ENCODE measurements around the gene PPM1L. TPM values are rescaled to one million over a fixed set of nuclear protein-coding genes. Genes with fewer than 3 reads are reported as not detected.

The PPM1L gene
- polyA plus RNA-seq, 3 donors: 5.5 to 9.9 (median 7.8) TPM

- 100% methylated on average over 2 of the region's 3 CpGs for whole genome bisulfite sequencing (ENCODE audit: insufficient coverage)
- H3K27ac ChIP-seq (ENCODE audit: low read depth in 1 of 2, low read length in 2 of 2): no peak overlapping the region
- H3K36me3 Mint-ChIP-seq: peaks cover 6 to 7% of the 10 kb centered on the region in 2 donors
- TF ChIP-seq, protein P1, sequence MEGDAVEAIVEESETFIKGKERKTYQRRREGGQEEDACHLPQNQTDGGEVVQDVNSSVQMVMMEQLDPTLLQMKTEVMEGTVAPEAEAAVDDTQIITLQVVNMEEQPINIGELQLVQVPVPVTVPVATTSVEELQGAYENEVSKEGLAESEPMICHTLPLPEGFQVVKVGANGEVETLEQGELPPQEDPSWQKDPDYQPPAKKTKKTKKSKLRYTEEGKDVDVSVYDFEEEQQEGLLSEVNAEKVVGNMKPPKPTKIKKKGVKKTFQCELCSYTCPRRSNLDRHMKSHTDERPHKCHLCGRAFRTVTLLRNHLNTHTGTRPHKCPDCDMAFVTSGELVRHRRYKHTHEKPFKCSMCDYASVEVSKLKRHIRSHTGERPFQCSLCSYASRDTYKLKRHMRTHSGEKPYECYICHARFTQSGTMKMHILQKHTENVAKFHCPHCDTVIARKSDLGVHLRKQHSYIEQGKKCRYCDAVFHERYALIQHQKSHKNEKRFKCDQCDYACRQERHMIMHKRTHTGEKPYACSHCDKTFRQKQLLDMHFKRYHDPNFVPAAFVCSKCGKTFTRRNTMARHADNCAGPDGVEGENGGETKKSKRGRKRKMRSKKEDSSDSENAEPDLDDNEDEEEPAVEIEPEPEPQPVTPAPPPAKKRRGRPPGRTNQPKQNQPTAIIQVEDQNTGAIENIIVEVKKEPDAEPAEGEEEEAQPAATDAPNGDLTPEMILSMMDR (IDR thresholded peaks at IDR 0.05): no peak
- no peak overlapping the region for H3K4me3 ChIP-seq (replicated peaks in 1 of 3; ENCODE audit: low read depth in 2 of 3, low read length in 3 of 3)
- no peaks in the 10 kb centered on the region for H4K20me1 ChIP-seq (ENCODE audit: insufficient read depth, low read length)
- intact Hi-C loops (cut with micrococcal nuclease): no loop called here
- no peak overlapping the region for H3K4me2 ChIP-seq (replicated peaks; ENCODE audit: extremely low read depth, low read length, poor library complexity, severe bottlenecking)
- peak overlapping the region in 2 of 7 donors; percentile 27 to 37 for H3K27ac Mint-ChIP-seq
- peaks cover 0 to 1% (median 0%) of the 10 kb centered on the region in 3 donors for H3K27me3 Mint-ChIP-seq (ENCODE audit: low read depth in 3 of 3)
- DNase-seq: no peak
- H3K27me3 ChIP-seq (ENCODE audit: control insufficient read depth in 2 of 2, insufficient read depth in 2 of 2, low read length in 2 of 2): no peaks in the 10 kb centered on the region
- H3K79me2 ChIP-seq (ENCODE audit: insufficient read depth, low read length): peaks cover 3% of the 10 kb centered on the region
- no peak overlapping the region for H3K4me3 Mint-ChIP-seq
- H3K36me3 ChIP-seq (replicated peaks in 1 of 2; ENCODE audit: control insufficient read depth in 1 of 2, insufficient read depth in 2 of 2, low read length in 2 of 2): no peaks in the 10 kb centered on the region
- H3K4me1 ChIP-seq (ENCODE audit: control insufficient read depth in 1 of 2, insufficient read depth in 2 of 2, low read length in 2 of 2): peaks cover 19 to 27% of the 10 kb centered on the region in 2 donors
- no peak overlapping the region for H2AFZ ChIP-seq (ENCODE audit: insufficient read depth, low read depth, low read length, poor library complexity, severe bottlenecking)
- no peak overlapping the region for H3K9ac ChIP-seq (ENCODE audit: insufficient read depth, low read length, poor library complexity, severe bottlenecking)
- H3K9me3 Mint-ChIP-seq: peaks cover 0 to 2% (median 0%) of the 10 kb centered on the region in 7 donors
- H3K9me3 ChIP-seq (replicated peaks in 1 of 2; ENCODE audit: control insufficient read depth in 1 of 2, insufficient read depth in 1 of 2, low read length in 2 of 2): no peaks in the 10 kb centered on the region
- peaks cover 33% of the 10 kb centered on the region for H3K4me1 Mint-ChIP-seq
Measured at GRCh38 chr3:160797356-160797755, 41.3 kb downstream of the PPM1L start.

DNA sequence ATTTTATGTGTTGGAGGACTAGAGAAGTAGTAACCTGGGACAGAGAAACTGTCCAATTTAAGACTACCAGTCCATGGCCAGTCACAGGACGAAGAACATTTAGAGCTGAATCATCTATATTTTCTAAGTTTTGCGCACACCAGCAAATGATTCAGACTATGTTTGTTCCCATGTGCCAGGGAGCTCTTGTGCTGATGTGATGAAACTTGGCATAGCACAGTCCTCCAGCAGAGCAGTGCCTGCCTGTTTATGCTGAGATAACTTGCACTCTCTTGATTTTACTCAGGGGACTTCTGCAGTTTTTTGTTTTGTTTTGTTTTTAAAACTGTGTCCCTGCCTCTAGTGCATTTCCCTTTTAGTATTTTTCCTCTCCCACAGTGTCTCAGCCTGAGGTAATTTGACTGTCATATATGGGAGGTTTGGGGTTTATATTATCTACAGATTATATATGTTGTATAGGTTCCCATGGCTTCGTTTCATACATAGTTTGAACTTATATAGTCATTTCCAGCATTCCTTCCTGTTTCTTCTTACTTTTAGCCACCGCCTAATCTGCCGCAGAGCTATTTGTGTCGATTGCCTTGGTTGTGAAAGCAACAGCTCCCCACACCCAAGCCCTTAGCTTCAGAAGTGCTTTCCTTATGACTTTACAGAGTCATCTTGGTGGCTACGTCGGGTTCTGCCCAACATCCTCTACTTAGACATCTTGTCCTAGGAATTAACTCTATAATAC, 45.5 kb downstream of the PPM1L start:
- Histone ChIP-seq H3K9me3 (replicated peaks in 1 of 2; ENCODE audit: control insufficient read depth in 1 of 2, insufficient read depth in 1 of 2, low read length in 2 of 2) (no peaks in the 10 kb centered on the region), H2AFZ (ENCODE audit: insufficient read depth, low read depth, low read length, poor library complexity, severe bottlenecking) (peak overlapping the region; percentile 29), H3K79me2 (ENCODE audit: insufficient read depth, low read length) (peaks cover 3% of the 10 kb centered on the region), H3K4me1 (ENCODE audit: control insufficient read depth in 1 of 2, insufficient read depth in 2 of 2, low read length in 2 of 2) (peaks cover 37 to 45% of the 10 kb centered on the region in 2 donors), H3K27ac (ENCODE audit: low read depth in 1 of 2, low read length in 2 of 2) (peak overlapping the region; percentile 77 to 94), H3K27me3 (ENCODE audit: control insufficient read depth in 2 of 2, insufficient read depth in 2 of 2, low read length in 2 of 2) (no peaks in the 10 kb centered on the region), H3K36me3 (replicated peaks in 1 of 2; ENCODE audit: control insufficient read depth in 1 of 2, insufficient read depth in 2 of 2, low read length in 2 of 2) (no peaks in the 10 kb centered on the region), H3K9ac (ENCODE audit: insufficient read depth, low read length, poor library complexity, severe bottlenecking) (peak overlapping the region; percentile 66), H4K20me1 (ENCODE audit: insufficient read depth, low read length) (no peaks in the 10 kb centered on the region), H3K4me3 (replicated peaks in 1 of 3; ENCODE audit: low read depth in 2 of 3, low read length in 3 of 3) (peak overlapping the region; percentile 16 to 66 (median 48)), H3K4me2 (replicated peaks; ENCODE audit: extremely low read depth, low read length, poor library complexity, severe bottlenecking) (peak overlapping the region; percentile 71)
- peaks cover 0 to 2% (median 0%) of the 10 kb centered on the region in 7 donors for H3K9me3 Mint-ChIP-seq
- intact Hi-C loops (cut with micrococcal nuclease): loop anchor here in 1 of 2 donors (5.0 kb wide), 1 partner anchor 44 kb away; the partner anchor contains the start of gene PPM1L
- peak overlapping the region; percentile 91 to 98 (median 96) for H3K27ac Mint-ChIP-seq
- peak; percentile 77 to 85 (median 78) for DNase-seq
- H3K36me3 Mint-ChIP-seq: peaks cover 4 to 5% of the 10 kb centered on the region in 2 donors
- 0% methylated on average over 7 of the region's 8 CpGs for WGBS (ENCODE audit: insufficient coverage)
- H3K4me3 Mint-ChIP-seq: peak overlapping the region; percentile 67 to 83
- TF ChIP-seq, protein P1 (IDR thresholded peaks at IDR 0.05): no peak
- peaks cover 49% of the 10 kb centered on the region for H3K4me1 Mint-ChIP-seq
- peaks cover 0 to 1% (median 1%) of the 10 kb centered on the region in 3 donors for H3K27me3 Mint-ChIP-seq (ENCODE audit: low read depth in 3 of 3)
